Vagina (tissue), 2 donors: Measurements from ENCODE around the gene HOXD11. TPM values are rescaled to one million over a fixed set of nuclear protein-coding genes. Genes with fewer than 3 reads are reported as not detected.

Experiments
- DNase-seq, 2 donors: peaks; one replicate each; pipeline ENCODE4 v3.0.0-alpha.2; 2017; ENCODE audit errors: extremely low spot score in 2 of 2
- H3K27ac ChIP-seq: fragments of 200-600 bp; sonication (generic); one replicate; pipeline ENCODE4 v1.5.1; 2019
- H3K27me3 ChIP-seq: fragments of 200-600 bp; sonication (generic); one replicate; pipeline ENCODE4 v1.5.1; 2019
- H3K36me3 ChIP-seq, 2 donors: fragments of 200-600 bp; sonication (generic); one replicate each; pipeline ENCODE4 v1.5.1; 2017 to 2019
- H3K4me1 ChIP-seq: fragments of 200-600 bp; sonication (generic); one replicate; pipeline ENCODE4 v1.5.1; 2019
- H3K4me3 ChIP-seq, 2 donors: fragments of 200-600 bp; sonication (generic); 1 replicate in 1 of 2; 2 replicates in 1 of 2; pipeline ENCODE4 v1.5.1; 2016 to 2019
- H3K9me3 ChIP-seq: fragments of 200-600 bp; sonication (generic); one replicate; pipeline ENCODE4 v1.5.1; 2019
- POLR2A ChIP-seq, 2 donors: fragments of 450-650 bp; IDR thresholded peaks; one replicate each; pipeline ENCODE4 v1.6.1; 2017; ENCODE audit warnings: antibody characterized with exemption in 2 of 2, mild to moderate bottlenecking in 2 of 2, moderate library complexity in 2 of 2
- POLR2AphosphoS5 ChIP-seq, 2 donors: sonication (generic); formaldehyde crosslinking; IDR thresholded peaks; one replicate each; pipeline ENCODE4 v1.9.0; 2017; ENCODE audit warnings: antibody characterized with exemption in 2 of 2, mild to moderate bottlenecking in 2 of 2, low read depth in 1 of 2; ENCODE audit not compliant: insufficient read depth in 1 of 2
- intact Hi-C: fragments of 100-400 bp; cut with DNase I; formaldehyde crosslinking; loops from one replicate; pipeline ENCODE4 v1.15.1; 2023
- total RNA-seq: library from RNA; depleted of rRNA; stranded (reverse); fragments of >200 nt; gene quantifications from one replicate; pipeline ENCODE4 v1.2.3, GENCODE V29; 2016
- TF ChIP-seq, protein P1 (sequence below), 3 experiments: fragments of 450-650 bp in 2 of 3; fragments of 200-600 bp in 1 of 3; sonication (generic) in 1 of 3; IDR thresholded peaks; one replicate each; pipeline ENCODE4 v1.5.1; 2017 to 2019; ENCODE audit warnings: antibody characterized with exemption in 3 of 3, mild to moderate bottlenecking in 2 of 3, moderate library complexity in 2 of 3

HOXD11 gene
- total RNA-seq, 1 donor from 2014 or later: 19.4 TPM

DNA sequence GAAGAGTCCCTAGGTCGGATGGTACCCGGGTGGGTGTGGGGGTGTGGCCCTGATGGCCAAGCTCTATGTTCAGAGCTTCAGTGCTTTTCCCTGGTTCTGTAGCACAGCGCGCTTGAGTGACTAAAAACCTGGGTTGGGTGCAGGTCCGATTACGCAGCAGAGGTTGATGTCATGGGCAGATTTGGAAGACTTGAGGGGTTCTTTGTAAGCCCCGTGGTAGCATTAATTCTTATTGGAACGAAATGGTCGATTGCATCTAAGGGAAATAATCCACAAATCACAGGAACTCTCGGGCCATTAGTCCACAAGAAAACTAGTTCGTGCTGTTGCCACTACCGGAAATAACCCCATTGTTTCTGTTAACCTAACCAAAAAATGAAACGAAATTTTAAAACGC is 31.4 kb downstream of the HOXD11 start:
- H3K4me1 ChIP-seq: peaks cover 18% of the 10 kb centered on the region
- H3K9me3 ChIP-seq: no peaks in the 10 kb centered on the region
- no peak for DNase-seq
- H3K4me3 ChIP-seq: peak overlapping the region; percentile 17 to 42
- H3K27me3 ChIP-seq: no peaks in the 10 kb centered on the region
- H3K36me3 ChIP-seq: no peaks in the 10 kb centered on the region
- intact Hi-C loops: no loop called here
- H3K27ac ChIP-seq: peak overlapping the region; percentile 57
- TF ChIP-seq, protein P1, sequence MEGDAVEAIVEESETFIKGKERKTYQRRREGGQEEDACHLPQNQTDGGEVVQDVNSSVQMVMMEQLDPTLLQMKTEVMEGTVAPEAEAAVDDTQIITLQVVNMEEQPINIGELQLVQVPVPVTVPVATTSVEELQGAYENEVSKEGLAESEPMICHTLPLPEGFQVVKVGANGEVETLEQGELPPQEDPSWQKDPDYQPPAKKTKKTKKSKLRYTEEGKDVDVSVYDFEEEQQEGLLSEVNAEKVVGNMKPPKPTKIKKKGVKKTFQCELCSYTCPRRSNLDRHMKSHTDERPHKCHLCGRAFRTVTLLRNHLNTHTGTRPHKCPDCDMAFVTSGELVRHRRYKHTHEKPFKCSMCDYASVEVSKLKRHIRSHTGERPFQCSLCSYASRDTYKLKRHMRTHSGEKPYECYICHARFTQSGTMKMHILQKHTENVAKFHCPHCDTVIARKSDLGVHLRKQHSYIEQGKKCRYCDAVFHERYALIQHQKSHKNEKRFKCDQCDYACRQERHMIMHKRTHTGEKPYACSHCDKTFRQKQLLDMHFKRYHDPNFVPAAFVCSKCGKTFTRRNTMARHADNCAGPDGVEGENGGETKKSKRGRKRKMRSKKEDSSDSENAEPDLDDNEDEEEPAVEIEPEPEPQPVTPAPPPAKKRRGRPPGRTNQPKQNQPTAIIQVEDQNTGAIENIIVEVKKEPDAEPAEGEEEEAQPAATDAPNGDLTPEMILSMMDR (IDR thresholded peaks at IDR 0.05): no peak
- TF ChIP-seq POLR2AphosphoS5 (IDR thresholded peaks at IDR 0.05; ENCODE audit: insufficient read depth in 1 of 2, low read depth in 1 of 2) (no peak), POLR2A (IDR thresholded peaks at IDR 0.05) (no peak)

DNA sequence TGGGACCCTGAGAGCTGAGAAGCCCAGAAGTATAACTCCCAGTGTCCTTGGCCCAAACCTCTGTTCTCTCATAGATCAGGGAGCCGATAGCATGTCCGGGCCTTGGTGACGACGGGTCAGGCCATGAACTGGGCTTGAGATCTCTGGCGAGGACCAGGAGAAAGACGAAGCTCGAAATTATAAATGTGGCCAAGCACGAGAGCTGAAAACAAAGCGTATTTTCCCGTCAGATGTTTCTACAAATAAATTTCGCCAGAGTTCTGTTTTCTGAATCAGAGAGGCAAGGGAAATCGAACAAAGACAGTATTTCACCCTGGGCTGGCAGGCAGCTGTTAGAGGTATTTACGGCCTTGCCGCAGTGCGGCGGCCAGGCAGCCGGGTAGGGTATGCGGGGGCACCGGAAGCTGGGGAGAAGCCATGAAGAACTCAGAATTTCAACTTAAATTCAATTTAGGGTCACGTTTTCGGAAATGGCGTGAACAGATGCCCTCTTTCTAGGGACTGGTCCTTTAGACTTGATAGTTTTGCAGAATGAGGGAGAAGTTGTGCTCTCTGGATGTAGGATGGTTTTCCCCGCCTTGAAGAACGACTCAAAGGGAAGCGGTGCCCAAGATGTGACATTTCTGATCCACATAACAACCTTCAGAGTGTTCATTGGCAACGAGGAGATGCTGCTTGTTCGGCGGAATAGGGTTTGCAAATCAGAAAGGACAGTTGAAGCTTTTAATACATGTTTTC is 32.0 kb downstream of the HOXD11 start:
- Histone ChIP-seq H3K36me3 (no peaks in the 10 kb centered on the region), H3K9me3 (no peaks in the 10 kb centered on the region), H3K4me3 (peak overlapping the region; percentile 17 to 42), H3K27me3 (no peaks in the 10 kb centered on the region), H3K27ac (peak overlapping the region; percentile 57), H3K4me1 (peaks cover 18% of the 10 kb centered on the region)
- no peak for DNase-seq
- TF ChIP-seq POLR2AphosphoS5 (IDR thresholded peaks at IDR 0.05; ENCODE audit: insufficient read depth in 1 of 2, low read depth in 1 of 2): no peak
- TF ChIP-seq, protein P1 (IDR thresholded peaks at IDR 0.05): no peak
- TF ChIP-seq POLR2A (IDR thresholded peaks at IDR 0.05): no peak
- intact Hi-C loops: no loop called here

DNA sequence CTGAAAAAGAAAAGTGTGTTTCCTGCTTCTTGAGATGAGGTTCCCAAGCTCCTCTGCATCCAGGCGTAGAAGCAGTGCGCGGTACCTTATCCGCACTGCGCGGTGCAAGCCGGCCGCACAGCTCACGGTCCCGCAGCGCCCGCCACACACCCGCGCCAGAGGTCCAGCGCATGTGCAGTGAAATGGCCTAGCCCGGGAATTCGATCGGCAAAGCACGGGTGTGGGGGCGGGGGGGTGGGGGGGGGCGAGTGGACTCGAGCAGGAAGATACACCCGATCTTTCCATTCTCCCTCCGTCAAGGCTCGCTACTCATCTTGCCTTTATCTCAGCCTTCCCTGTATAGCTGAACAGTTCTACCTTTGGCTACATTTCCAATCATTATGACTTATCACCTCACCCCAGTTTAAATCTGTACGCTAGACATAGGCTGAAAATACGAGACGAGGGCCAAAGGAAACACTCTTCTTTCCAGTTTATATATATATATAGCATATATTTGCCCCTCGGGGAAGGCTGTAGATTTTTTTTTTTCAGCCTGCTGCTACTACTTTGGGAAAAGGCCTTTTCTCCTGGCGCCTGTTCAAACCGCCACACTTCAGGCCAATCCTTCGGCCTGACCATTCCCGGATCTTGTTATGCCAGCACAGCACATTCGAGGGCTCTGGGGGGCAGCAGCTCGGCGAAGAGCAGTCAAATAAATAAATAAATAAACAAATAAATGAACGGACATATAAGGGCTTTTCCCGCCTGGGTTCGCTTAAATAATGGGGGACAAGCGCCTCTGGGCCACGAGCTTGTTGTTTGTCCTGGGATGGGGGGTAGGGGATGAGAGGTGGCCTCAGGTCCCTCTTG is 32.8 kb downstream of the HOXD11 start:
- Histone ChIP-seq H3K4me1 (peaks cover 18% of the 10 kb centered on the region), H3K9me3 (no peaks in the 10 kb centered on the region), H3K4me3 (peak overlapping the region; percentile 42 to 44), H3K36me3 (no peaks in the 10 kb centered on the region), H3K27me3 (no peaks in the 10 kb centered on the region), H3K27ac (peak overlapping the region; percentile 57)
- TF ChIP-seq, protein P1 (IDR thresholded peaks at IDR 0.05): no peak
- TF ChIP-seq POLR2AphosphoS5 (IDR thresholded peaks at IDR 0.05; ENCODE audit: insufficient read depth in 1 of 2, low read depth in 1 of 2) (no peak), POLR2A (IDR thresholded peaks at IDR 0.05) (no peak)
- no peak for DNase-seq
- intact Hi-C loops: loop anchor here (2.0 to 5.0 kb wide), 2 partner anchors 317 to 415 kb away; no protein-coding TSS in a partner anchor

DNA sequence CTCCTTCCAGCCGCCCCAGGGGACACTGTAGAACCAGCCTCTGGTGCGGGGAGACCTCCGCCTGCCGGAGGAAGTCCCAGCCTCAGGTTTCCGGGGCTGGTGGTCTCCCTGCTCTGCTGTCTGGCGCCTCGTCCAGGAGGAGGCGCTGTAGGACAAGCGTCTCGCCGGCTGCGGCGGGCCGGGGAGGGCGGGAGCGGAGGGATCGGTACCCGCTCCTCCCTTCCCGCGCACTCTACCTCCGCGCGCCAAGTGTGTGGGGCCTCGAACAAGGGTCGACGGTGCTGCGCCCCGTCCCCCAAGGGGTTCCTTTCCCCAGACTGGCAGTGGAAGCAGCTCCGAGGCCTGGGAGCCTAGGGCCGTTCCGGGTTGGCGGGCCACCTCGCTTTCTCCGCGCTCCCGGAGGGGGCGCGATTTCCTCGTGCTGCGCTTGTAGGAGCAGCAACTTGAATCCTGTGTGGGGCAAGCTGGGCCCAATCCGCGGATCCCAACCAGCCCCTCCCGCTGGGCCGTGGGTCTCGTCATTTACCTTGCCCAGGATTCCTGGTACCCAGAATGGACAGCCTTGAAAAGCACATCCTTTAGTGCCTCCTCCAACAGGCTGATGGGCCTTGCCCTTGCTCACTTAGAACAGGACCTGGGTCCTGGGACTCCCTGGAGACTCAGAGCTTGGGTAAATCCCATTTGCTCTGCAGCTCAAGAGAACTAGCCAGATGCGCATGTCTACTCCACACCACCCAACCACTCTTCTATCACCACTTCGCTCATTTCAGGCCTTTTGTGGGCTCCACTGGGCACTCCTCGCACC is 33.6 kb downstream of the HOXD11 start:
- no peak for DNase-seq
- TF ChIP-seq POLR2AphosphoS5 (IDR thresholded peaks at IDR 0.05; ENCODE audit: insufficient read depth in 1 of 2, low read depth in 1 of 2) (peak in 1 of 2 donors; percentile 69), POLR2A (IDR thresholded peaks at IDR 0.05) (no peak)
- TF ChIP-seq, protein P1 (IDR thresholded peaks at IDR 0.05): peak; percentile 76 to 94 (median 89)
- H3K27ac ChIP-seq: peak overlapping the region; percentile 57
- peak overlapping the region; percentile 42 to 44 for H3K4me3 ChIP-seq
- H3K36me3 ChIP-seq: no peaks in the 10 kb centered on the region
- H3K4me1 ChIP-seq: peaks cover 18% of the 10 kb centered on the region
- no peaks in the 10 kb centered on the region for H3K27me3 ChIP-seq
- H3K9me3 ChIP-seq: no peaks in the 10 kb centered on the region
- intact Hi-C loops: loop anchor here (2.0 to 5.0 kb wide), 2 partner anchors 317 to 414 kb away; no protein-coding TSS in a partner anchor
